ENCODE measurements around the gene GLP1R.

- TF ChIP-seq, protein P1, sequence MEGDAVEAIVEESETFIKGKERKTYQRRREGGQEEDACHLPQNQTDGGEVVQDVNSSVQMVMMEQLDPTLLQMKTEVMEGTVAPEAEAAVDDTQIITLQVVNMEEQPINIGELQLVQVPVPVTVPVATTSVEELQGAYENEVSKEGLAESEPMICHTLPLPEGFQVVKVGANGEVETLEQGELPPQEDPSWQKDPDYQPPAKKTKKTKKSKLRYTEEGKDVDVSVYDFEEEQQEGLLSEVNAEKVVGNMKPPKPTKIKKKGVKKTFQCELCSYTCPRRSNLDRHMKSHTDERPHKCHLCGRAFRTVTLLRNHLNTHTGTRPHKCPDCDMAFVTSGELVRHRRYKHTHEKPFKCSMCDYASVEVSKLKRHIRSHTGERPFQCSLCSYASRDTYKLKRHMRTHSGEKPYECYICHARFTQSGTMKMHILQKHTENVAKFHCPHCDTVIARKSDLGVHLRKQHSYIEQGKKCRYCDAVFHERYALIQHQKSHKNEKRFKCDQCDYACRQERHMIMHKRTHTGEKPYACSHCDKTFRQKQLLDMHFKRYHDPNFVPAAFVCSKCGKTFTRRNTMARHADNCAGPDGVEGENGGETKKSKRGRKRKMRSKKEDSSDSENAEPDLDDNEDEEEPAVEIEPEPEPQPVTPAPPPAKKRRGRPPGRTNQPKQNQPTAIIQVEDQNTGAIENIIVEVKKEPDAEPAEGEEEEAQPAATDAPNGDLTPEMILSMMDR (IDR thresholded peaks at IDR 0.05 in 4 of 5, conservative IDR thresholded peaks at IDR 0.05 in 1 of 5) = no peak
- no peak for TF ChIP-seq POLR2A (IDR thresholded peaks at IDR 0.05)
Measured at GRCh38 chr6:39009476-39009875, 39.1 kb upstream of the GLP1R start.

Data from gastrocnemius medialis (tissue), 4 donors.